Fibroblast of the conjunctiva (primary cell): ENCODE data around the gene CDADC1.

Experiments used
- DNase-seq: peaks from one replicate; pipeline ENCODE4 v3.0.0-alpha.2; 2010; ENCODE audit warnings: low read depth

The CDADC1 gene

DNA sequence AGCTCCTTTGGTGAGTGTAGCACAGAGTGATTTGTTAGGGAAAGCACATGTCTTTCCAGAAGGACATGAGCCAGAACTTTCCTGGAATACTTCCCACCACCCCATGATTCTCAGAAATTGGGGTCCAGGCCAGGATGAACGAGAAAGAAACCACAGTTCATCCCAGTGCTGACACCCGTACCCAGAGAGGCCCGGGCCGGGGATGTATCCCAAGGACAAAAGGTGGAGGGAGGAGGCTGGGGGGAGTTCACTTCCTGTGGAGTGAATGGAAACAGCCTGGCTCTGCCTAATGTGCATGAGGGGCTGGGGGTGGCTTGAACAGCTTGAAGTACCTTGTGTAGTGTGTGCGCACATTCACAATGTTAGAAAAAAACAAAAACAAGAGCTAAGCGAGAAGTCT is 47.5 kb downstream of the CDADC1 start:
- DNase-seq = no peak

DNA sequence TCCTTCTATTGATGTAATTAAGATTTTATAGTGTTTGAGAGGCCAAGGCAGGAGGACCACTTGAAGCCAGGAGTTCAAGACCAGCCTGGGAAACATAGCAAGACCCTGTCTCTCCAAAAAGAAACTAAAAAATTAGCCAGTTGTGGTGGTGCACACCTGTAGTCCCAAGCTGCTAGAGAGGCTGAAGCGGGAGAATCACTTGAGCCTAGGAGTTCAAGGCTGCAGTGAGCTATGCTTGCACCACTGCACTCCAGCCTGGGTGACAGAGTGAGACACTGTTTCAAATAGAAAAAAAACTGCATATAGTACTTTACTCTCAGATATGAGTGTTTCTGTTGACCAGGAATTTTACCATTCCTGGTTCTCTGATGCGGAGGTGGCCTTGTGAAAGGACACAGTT is 48.9 kb downstream of the CDADC1 start:
- DNase-seq = no peak

GRCh38 chr13:49297338-49297737 is 49.6 kb downstream of the CDADC1 start:
- DNase-seq = no peak

- no peak for DNase-seq
Observed at GRCh38 chr13:49298416-49298815, 50.7 kb downstream of the CDADC1 start.

DNA sequence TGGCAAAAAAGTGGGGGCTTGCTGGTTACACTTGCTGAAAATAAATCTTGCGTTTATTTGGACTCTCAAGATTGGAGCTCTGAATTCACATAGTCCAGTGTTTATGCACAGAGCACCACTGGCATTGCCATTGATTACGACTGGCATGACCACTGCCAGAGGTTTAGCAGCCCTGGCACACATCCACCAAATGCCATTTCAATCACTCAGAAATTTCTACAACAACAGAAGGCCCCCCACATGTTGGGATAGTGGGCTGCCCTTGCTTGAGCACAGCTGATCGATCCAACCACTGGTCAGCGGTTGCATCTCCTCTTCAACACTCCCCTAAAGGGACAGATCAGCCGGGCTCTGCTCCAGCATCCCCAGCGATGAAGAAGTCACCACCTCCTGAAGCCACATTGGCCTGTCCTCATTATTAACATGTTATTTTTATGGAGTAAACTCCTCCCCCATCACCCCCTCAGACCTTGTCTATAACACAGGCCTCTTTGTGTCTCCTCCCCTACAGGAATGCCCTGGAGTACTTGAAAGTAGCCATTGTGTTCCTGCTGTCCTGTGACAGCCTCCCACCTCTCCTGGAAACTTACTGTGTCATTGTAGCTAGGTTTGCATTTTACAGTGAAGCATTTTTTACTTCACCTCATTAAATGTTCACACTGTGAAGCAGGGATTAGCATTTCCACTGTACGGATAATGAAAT is 51.3 kb downstream of the CDADC1 start:
- DNase-seq = no peak

DNA sequence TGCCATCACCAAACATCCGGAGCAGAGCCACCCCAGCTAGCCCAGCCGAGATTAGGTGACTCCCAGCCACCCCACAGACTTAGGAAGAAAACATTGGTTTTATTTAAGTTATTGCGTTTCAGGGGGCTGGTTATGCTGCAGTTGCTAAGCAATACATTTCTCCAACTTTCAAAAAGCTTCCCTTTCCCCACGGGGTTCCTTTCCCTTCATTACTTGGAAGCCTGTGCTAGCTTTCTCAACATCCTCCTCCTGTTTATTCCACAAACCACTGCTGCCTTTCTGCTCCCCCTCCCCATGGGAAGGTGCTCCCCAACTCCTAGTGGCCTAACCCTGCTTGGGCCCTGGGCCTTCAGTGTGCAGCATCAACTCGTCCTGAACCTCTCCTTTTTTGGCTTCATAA is 52.6 kb downstream of the CDADC1 start:
- no peak for DNase-seq

DNA sequence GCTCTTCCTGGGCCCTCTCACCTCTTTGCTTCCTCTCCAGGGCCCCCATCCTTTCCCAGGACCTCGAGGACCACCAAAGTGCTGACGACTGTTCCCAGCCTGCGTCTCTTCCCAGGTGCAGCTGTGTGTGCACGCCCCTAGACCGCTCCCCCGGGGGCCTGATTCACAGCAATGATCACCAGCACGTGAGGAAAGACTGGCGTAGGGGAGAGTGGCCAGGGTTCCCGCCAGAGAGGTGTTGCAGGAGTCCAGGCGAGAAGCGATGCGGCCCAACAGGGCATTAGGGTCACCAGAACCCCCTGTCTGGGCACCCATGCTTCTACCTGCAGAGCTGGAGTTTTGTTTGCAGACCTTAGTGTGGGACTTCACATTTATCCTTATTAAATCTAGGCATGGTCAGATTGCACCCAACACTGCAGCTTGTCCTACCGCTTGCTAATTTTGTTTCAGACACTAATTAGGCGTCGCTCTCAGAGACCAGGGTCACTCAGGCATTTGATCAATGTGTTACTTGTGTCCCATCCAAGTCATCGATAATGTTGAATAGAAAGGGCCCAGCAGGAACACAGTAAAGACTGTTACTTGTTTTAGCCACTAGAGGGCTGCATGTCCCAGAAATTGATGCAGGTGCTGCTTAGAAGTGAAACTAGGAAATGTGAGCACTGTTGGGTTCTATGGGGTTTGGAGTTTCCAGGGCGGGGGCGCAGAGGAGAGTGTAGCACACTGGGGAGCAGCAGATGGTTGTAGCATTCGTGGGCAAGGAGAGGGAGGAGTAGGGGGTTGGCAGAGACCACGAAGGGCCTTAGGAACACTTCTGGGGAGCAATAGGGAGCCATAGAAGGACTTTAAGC is 53.2 kb downstream of the CDADC1 start:
- peak; percentile 64 for DNase-seq

DNA sequence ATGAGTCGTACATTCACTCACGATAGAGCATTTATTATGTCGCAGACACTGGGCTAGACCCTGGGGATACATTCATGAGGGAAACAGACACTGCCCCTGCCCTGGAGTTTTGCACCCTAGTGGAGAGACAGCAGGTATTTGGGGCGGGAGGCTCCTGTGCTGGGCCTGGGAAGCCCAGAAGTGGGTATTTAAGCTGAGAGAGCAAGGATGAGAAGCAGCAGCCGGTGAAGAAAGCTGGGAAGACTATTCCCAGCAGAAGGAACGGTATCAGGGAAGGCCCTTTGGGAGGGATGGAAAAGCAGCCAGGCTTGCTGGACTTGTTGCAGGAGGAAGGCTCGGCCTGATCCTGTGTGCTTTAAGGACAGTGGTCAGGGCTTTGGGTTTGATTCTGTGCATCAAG is 54.5 kb downstream of the CDADC1 start:
- no peak for DNase-seq

- no peak for DNase-seq
Observed at GRCh38 chr13:49302817-49303216, 55.1 kb downstream of the CDADC1 start.

- no peak for DNase-seq
Observed at GRCh38 chr13:49303533-49304252, 56.0 kb downstream of the CDADC1 start.

DNA sequence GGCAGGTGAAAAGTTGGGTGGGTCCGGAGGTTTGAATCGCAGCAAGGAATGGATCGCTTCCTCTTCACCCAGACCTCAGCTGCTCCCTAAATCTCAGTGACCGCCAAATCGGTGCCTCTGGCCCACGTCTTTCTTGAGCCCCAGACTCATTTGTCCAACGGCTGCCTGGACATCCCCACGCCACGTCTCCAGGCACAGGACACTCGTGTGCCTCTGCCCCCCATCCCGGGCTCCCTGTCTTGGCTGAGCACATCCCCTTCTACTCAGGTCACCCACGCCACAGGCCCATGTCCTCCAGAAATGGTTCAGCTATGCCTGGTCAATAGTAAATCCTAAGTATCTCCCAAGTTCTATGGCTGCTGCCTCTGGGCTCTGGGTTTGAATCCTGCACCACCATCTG is 56.6 kb downstream of the CDADC1 start:
- DNase-seq = no peak

DNA sequence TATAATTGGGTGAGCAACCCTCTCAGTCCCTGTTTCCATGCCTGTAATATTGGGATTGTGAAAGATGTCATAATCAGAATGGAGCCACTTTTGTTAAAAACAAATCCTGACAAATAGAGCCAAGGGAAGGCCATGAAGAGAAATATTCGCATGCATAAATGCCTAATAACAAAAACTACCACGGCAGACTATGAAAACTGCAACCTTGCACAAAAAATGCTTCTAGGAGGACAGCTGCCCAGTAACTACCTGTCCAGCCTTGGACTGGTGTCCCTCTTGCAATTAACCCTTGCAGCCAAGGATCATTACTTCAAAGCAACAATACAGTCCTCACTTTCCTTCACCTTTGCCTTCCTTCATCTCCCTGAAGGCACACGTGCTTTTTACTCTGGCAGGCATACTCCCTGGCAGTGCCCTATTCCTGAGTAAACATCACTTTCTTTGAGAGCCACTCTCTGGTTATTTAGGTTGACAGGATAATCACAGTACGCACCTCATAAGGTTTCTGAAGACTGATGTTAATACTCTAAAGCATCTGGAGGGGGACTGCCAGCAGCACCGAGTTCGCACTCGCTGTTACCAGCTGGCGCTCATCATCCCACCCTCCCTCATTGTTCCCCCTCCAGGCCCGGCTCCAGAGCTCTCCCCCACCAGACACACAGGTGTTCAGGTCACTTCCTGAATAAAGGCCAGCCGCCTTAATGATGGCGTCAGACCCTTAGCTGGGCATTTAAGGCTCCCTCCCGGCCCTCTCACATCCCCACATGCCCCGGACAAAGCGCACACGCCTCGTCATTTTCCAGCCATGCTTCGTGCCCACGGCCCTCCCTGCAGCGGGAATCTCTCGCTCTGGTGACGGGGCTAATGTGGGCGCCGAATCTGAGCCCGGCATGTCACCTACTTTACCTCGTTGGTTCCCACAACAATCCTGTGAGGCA is 57.3 kb downstream of the CDADC1 start:
- no peak for DNase-seq

- DNase-seq = no peak
Observed at GRCh38 chr13:49305792-49306425, 58.2 kb downstream of the CDADC1 start.

DNA sequence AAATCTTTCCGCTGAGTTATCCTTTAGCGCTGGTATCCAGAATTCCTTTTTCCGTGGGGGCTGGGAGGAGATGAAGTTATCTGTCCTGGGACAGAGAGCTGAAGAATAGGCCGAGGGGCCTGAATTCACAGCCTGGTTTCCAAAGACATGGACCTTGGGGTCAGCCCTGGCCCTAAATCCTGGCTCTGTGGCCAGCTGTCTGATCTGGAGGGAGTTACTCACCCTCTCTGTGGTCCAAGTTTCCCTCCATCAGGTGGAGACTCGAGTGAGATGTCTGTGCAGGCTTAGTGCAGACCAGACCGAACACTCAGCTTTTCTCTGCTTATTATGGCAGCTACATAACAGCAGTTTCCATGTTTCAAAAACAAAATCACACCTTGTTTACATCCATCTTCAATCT is 59.6 kb downstream of the CDADC1 start:
- DNase-seq = no peak

- DNase-seq = peak; percentile 69
Observed at GRCh38 chr13:49308097-49308875, 60.6 kb downstream of the CDADC1 start.

- no peak for DNase-seq
Observed at GRCh38 chr13:49308921-49309408, 61.2 kb downstream of the CDADC1 start.

DNA sequence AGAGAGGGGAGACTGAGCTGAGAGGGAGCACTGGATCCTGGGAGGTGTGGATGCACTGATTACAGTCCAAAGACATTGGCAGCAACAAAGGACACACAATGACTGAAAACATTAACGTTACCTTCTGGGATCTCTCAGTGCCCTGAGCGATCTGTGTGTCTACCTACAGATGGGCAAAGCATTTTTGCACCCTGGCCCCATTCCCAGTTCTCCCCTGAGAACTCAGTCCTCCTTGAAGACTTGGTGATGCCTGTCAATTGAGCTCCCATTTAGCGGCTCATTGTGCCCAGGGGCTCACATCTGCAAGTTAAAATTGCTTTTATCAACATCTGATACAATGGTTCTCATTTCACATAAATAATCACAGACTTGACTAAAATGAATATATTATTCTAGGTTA is 62.5 kb downstream of the CDADC1 start:
- DNase-seq = no peak

- no peak for DNase-seq
Observed at GRCh38 chr13:49311816-49312215, 64.1 kb downstream of the CDADC1 start.

DNA sequence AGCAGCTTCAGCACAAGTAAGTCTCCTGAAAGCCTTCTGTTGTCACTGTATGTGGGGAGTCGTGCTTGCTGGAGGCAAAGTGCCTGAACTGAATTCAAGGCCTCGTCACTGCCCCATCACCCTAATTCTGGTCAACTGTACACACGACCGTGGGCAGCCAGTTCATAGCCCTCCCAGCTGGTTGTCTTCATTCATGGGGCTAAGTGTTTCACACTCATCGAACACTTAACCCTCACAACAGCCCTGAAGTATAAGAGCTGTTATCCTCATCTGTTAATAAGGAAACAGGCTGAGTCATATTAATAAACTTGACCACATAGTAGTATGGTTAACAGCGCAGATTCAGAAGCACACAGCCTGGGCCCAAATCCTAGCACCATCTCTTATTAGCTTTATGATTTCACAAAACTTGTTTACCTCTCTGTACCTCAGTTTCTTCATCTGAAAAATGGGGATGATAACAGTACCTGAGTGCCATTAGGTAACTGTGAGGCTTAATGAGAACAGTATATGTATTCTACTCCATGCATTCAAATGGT is 66.7 kb downstream of the CDADC1 start:
- DNase-seq = no peak

DNA sequence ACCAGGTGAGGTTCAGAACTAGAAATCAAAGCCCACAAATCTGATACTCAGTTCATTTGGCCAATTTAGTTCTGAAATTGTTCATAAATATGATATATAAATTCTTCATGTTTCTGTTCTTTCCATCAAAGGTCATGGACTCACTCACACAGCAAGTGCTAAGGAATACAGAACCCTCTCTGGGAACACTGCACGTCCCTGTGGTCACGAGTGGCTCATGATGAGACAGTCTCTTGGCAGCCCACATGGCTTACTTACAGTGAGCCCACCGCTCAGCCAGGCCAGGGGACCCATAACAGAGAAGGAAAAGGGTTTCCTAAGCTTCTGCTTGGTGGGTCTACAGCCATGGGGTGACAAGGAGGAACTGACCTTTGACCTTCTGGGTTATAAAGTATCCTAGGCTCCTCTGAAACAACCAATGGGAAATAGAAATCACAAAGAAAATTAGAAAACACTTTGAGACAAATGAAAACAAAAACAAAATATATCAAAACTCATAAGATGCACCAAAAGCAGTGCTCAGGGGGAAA is 67.4 kb downstream of the CDADC1 start:
- DNase-seq = no peak
